Smooth muscle cell (in vitro differentiated cells): Measurements from ENCODE around the gene FAM83B. TPM values are rescaled to one million over a fixed set of nuclear protein-coding genes. Genes with fewer than 3 reads are reported as not detected.

ENCODE experiments used
- DNase-seq: peaks from one replicate; lab custom pipeline; 2025; ENCODE audit not compliant: unreplicated experiment; lab: John Stamatoyannopoulos, UW
- H2AFZ ChIP-seq: fragments of 200-600 bp; sonication (generic); 2 replicates; pipeline ENCODE4 v1.6.0; 2016; ENCODE audit warnings: antibody characterized with exemption, low read depth, mild to moderate bottlenecking
- H3F3A ChIP-seq: fragments of 200-600 bp; sonication (generic); 2 replicates; pipeline ENCODE4 v1.6.0; 2017; ENCODE audit warnings: antibody characterized with exemption, low read depth
- H3K27ac ChIP-seq: fragments of 200-600 bp; sonication (generic); 2 replicates; pipeline ENCODE4 v1.5.1; 2016; ENCODE audit warnings: low read depth, mild to moderate bottlenecking
- H3K27me3 ChIP-seq: fragments of 200-600 bp; sonication (generic); 2 replicates; pipeline ENCODE4 v1.6.1; 2016; ENCODE audit warnings: low read depth, mild to moderate bottlenecking
- H3K36me3 ChIP-seq: fragments of 200-600 bp; sonication (generic); 2 replicates; pipeline ENCODE4 v1.5.1; 2016; ENCODE audit warnings: low read depth
- H3K4me1 ChIP-seq: fragments of 200-600 bp; sonication (generic); 2 replicates; pipeline ENCODE4 v1.5.1; 2016; ENCODE audit warnings: low read depth
- H3K4me2 ChIP-seq: fragments of 200-600 bp; sonication (generic); 2 replicates; pipeline ENCODE4 v1.6.0; 2016; ENCODE audit warnings: mild to moderate bottlenecking
- H3K4me3 ChIP-seq: fragments of 200-600 bp; sonication (generic); 2 replicates; pipeline ENCODE4 v1.5.1; 2016; ENCODE audit warnings: mild to moderate bottlenecking
- H3K79me2 ChIP-seq: fragments of 200-600 bp; sonication (generic); 2 replicates; pipeline ENCODE4 v1.6.0; 2016; ENCODE audit warnings: low read depth, mild to moderate bottlenecking
- H3K9ac ChIP-seq: fragments of 200-600 bp; sonication (generic); 2 replicates; pipeline ENCODE4 v1.6.0; 2016; ENCODE audit warnings: low read depth
- H3K9me3 ChIP-seq: fragments of 200-600 bp; sonication (generic); replicated peaks from 2 replicates; pipeline ENCODE4 v1.5.1; 2016; ENCODE audit warnings: low read depth
- H4K20me1 ChIP-seq: fragments of 200-600 bp; sonication (generic); 2 replicates; pipeline ENCODE4 v1.6.0; 2016; ENCODE audit warnings: low read depth
- WGBS: methylation state at CpG from one replicate; pipeline ENCODE4 v1.1.7; 2016; ENCODE audit warnings: low lambda C conversion rate; 5-methylcytosine and 5-hydroxymethylcytosine counted together
- polyA plus RNA-seq: library from polyadenylated mRNA; unstranded; fragments of >200 nt; fragmentation: Nextera tagmentation; extraction: Ambion mirVana; gene quantifications from 2 replicates; pipeline ENCODE4 v1.2.1, GENCODE V29; 2016
- total RNA-seq: library from RNA; depleted of rRNA; stranded (reverse); fragments of >200 nt; gene quantifications from 2 replicates; pipeline ENCODE4 v1.2.3, GENCODE V29; 2014
- TF ChIP-seq, protein P1 (sequence below): fragments of 200-600 bp; sonication (generic); IDR thresholded peaks from 2 replicates; pipeline ENCODE4 v1.5.1; 2017; ENCODE audit warnings: borderline replicate concordance, mild to moderate bottlenecking, antibody characterized with exemption; ENCODE audit not compliant: insufficient read depth, poor library complexity, severe bottlenecking

FAM83B gene
- total and polyA plus RNA-seq, 2 experiments from 2014 or later, result 1.1 to 28.7 TPM

DNA sequence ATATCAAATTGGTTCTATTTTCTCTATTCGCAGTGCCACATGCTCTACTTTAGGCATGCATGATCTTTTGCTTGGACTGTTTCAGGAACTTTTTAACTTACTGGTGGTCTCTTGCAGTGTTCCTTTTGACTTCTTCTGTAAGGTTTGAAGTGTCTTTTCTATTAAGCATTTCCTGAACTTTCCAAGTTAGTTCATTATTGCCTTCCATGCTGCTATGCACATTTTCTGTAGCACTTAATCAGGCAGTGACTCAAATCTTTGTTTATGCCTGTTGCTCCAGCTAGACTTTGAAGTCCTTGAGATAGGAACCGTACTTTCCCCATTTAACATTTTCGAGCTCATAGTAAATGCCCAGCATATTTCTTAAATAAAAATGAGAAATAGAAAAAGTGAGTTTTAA lies 52.2 kb downstream of the FAM83B start:
- Histone ChIP-seq H3K4me1 (peaks cover 9% of the 10 kb centered on the region), H3K79me2 (peaks cover 10% of the 10 kb centered on the region), H3K27ac (no peak overlapping the region), H3K27me3 (no peaks in the 10 kb centered on the region), H3K36me3 (no peaks in the 10 kb centered on the region), H3F3A (no peaks in the 10 kb centered on the region), H4K20me1 (peaks cover 3% of the 10 kb centered on the region), H3K4me2 (no peak overlapping the region), H3K9me3 (no peaks in the 10 kb centered on the region), H3K9ac (no peak overlapping the region), H2AFZ (no peak overlapping the region), H3K4me3 (no peak overlapping the region)
- DNase-seq, result no peak
- TF ChIP-seq, protein P1, sequence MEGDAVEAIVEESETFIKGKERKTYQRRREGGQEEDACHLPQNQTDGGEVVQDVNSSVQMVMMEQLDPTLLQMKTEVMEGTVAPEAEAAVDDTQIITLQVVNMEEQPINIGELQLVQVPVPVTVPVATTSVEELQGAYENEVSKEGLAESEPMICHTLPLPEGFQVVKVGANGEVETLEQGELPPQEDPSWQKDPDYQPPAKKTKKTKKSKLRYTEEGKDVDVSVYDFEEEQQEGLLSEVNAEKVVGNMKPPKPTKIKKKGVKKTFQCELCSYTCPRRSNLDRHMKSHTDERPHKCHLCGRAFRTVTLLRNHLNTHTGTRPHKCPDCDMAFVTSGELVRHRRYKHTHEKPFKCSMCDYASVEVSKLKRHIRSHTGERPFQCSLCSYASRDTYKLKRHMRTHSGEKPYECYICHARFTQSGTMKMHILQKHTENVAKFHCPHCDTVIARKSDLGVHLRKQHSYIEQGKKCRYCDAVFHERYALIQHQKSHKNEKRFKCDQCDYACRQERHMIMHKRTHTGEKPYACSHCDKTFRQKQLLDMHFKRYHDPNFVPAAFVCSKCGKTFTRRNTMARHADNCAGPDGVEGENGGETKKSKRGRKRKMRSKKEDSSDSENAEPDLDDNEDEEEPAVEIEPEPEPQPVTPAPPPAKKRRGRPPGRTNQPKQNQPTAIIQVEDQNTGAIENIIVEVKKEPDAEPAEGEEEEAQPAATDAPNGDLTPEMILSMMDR, result no peak
- WGBS, result 56% methylated on average over 3 of the region's 3 CpGs

DNA sequence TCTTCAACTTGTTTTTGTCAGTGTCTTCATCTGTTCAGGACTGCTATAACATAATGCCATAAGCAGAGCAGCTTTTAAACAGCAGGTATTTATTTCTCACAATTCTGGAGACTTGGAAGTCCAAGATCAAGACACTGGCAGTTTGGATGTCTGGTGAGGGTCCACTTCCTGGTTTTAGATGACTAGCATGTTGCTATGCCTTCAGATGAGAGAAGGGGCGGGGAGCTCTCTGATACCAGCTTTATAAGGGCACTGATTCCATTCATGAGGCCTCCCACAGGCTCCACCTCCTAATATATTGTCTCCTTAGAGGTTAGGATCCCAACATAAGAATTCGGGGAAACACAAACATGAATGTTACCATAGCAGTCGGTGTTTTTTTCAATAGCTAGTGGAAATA lies 52.9 kb downstream of the FAM83B start:
- Histone ChIP-seq H4K20me1 (peaks cover 3% of the 10 kb centered on the region), H3K4me1 (peaks cover 9% of the 10 kb centered on the region), H3K4me3 (no peak overlapping the region), H2AFZ (no peak overlapping the region), H3K36me3 (no peaks in the 10 kb centered on the region), H3F3A (no peaks in the 10 kb centered on the region), H3K27ac (no peak overlapping the region), H3K9me3 (no peaks in the 10 kb centered on the region), H3K27me3 (no peaks in the 10 kb centered on the region), H3K9ac (no peak overlapping the region), H3K4me2 (no peak overlapping the region), H3K79me2 (peaks cover 10% of the 10 kb centered on the region)
- TF ChIP-seq, protein P1, result no peak
- 99% methylated on average over 3 of the region's 3 CpGs for WGBS
- no peak for DNase-seq

DNA sequence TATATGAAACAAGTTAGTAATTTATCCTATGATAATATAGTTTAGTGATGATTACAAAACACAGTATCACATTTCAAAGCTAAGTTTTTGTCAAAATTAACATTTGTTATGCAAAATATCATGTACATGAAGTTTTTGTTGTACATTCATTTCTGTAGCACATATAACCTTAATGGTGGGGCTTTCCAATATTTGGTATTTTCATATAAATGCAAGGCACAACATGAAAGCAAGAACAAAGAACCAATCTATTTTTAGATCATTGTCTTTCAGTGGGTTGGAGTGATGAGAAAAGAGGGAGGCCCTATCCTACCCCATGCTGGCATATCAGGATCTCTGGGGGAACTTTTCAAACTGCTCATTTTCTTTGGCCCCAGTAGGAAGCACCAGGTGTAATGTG lies 53.4 kb downstream of the FAM83B start:
- Histone ChIP-seq H3K4me3 (no peak overlapping the region), H3K27ac (no peak overlapping the region), H3K36me3 (no peaks in the 10 kb centered on the region), H3K79me2 (peaks cover 10% of the 10 kb centered on the region), H4K20me1 (peaks cover 3% of the 10 kb centered on the region), H3K4me2 (no peak overlapping the region), H3K27me3 (no peaks in the 10 kb centered on the region), H3K4me1 (peaks cover 9% of the 10 kb centered on the region), H2AFZ (no peak overlapping the region), H3K9ac (no peak overlapping the region), H3K9me3 (no peaks in the 10 kb centered on the region), H3F3A (no peaks in the 10 kb centered on the region)
- TF ChIP-seq, protein P1, result no peak
- DNase-seq, result no peak

DNA sequence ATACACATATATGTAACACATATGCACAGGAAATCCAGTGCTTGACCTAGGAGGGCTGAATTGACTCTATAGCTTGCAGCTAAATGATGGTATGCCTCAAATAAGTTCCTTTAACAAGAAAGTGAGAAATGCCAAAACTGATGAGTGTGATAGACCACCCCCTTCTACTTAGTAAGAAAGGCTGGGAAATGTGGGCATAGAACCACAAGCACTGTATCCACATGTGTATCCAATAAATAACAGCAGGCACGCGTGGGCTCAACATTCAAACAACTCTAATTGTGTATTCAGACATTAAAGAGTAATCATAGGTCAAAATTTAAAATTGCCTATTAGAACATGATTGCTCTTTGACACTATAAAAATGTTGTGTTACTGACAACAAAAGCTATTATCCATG lies 54.1 kb downstream of the FAM83B start:
- 98% methylated on average over 2 of the region's 2 CpGs for WGBS
- Histone ChIP-seq H4K20me1 (peaks cover 3% of the 10 kb centered on the region), H3K4me1 (peaks cover 9% of the 10 kb centered on the region), H3F3A (no peaks in the 10 kb centered on the region), H3K79me2 (peaks cover 10% of the 10 kb centered on the region), H3K9me3 (no peaks in the 10 kb centered on the region), H3K4me3 (no peak overlapping the region), H3K4me2 (no peak overlapping the region), H3K36me3 (no peaks in the 10 kb centered on the region), H3K9ac (no peak overlapping the region), H2AFZ (no peak overlapping the region), H3K27me3 (no peaks in the 10 kb centered on the region), H3K27ac (no peak overlapping the region)
- TF ChIP-seq, protein P1, result no peak
- no peak for DNase-seq
